ENCODE data around the gene TBC1D22A. TPM values are rescaled to one million over a fixed set of nuclear protein-coding genes. Genes with fewer than 3 reads are reported as not detected.

Gene TBC1D22A
- total RNA-seq, 2 donors from 2014 or later, result 21.0 to 27.9 TPM

DNA sequence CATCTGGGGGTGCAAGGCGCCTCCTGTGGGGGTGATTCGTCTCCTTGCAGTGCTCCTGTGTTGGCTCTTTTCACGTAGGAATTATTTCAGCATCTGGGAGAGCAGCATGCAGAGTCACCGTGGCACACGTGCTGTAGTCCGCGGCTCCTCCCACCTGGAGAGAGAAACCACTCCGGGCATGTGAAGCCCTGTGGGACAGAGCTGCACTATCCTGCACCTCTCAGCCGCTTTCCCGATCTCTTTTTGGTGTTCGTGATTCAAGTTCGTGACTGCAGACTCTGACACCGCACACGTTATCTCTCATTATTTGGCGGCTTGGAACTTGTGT, 394.6 kb downstream of the TBC1D22A start:
- TF ChIP-seq, protein P1, sequence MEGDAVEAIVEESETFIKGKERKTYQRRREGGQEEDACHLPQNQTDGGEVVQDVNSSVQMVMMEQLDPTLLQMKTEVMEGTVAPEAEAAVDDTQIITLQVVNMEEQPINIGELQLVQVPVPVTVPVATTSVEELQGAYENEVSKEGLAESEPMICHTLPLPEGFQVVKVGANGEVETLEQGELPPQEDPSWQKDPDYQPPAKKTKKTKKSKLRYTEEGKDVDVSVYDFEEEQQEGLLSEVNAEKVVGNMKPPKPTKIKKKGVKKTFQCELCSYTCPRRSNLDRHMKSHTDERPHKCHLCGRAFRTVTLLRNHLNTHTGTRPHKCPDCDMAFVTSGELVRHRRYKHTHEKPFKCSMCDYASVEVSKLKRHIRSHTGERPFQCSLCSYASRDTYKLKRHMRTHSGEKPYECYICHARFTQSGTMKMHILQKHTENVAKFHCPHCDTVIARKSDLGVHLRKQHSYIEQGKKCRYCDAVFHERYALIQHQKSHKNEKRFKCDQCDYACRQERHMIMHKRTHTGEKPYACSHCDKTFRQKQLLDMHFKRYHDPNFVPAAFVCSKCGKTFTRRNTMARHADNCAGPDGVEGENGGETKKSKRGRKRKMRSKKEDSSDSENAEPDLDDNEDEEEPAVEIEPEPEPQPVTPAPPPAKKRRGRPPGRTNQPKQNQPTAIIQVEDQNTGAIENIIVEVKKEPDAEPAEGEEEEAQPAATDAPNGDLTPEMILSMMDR (conservative IDR thresholded peaks at IDR 0.05), result no peak
- Mint-ChIP-seq H3K9me3 (no peaks in the 10 kb centered on the region), H3K36me3 (ENCODE audit: low read depth) (no peaks in the 10 kb centered on the region), H3K4me1 (no peaks in the 10 kb centered on the region), H3K27me3 (ENCODE audit: insufficient read depth) (no peaks in the 10 kb centered on the region), H3K4me3 (no peak overlapping the region), H3K27ac (no peak overlapping the region)
- H3K27me3 ChIP-seq (ENCODE audit: control insufficient read depth, insufficient read depth, low read length, poor library complexity, severe bottlenecking), result no peaks in the 10 kb centered on the region
- no peaks in the 10 kb centered on the region for H3K36me3 ChIP-seq (ENCODE audit: control insufficient read depth, insufficient read depth, low read length)
- H3K4me3 ChIP-seq (ENCODE audit: low read length), result no peak overlapping the region
- no peak for DNase-seq
- H3K9ac ChIP-seq (ENCODE audit: extremely low read depth, low read length, poor library complexity, severe bottlenecking), result no peak overlapping the region
- WGBS, 2 experiments (ENCODE audit: insufficient coverage in 1 of 2, insufficient read length in 1 of 2), result 92 to 94% methylated on average over 14 to 15 of the region's 15 CpGs
- no peaks in the 10 kb centered on the region for H3K4me1 ChIP-seq (ENCODE audit: control insufficient read depth, insufficient read depth, low read length)
- H3K9me3 ChIP-seq (ENCODE audit: control insufficient read depth, low read length), result no peaks in the 10 kb centered on the region
- no peak overlapping the region for H3K27ac ChIP-seq (ENCODE audit: low read depth, low read length)

DNA sequence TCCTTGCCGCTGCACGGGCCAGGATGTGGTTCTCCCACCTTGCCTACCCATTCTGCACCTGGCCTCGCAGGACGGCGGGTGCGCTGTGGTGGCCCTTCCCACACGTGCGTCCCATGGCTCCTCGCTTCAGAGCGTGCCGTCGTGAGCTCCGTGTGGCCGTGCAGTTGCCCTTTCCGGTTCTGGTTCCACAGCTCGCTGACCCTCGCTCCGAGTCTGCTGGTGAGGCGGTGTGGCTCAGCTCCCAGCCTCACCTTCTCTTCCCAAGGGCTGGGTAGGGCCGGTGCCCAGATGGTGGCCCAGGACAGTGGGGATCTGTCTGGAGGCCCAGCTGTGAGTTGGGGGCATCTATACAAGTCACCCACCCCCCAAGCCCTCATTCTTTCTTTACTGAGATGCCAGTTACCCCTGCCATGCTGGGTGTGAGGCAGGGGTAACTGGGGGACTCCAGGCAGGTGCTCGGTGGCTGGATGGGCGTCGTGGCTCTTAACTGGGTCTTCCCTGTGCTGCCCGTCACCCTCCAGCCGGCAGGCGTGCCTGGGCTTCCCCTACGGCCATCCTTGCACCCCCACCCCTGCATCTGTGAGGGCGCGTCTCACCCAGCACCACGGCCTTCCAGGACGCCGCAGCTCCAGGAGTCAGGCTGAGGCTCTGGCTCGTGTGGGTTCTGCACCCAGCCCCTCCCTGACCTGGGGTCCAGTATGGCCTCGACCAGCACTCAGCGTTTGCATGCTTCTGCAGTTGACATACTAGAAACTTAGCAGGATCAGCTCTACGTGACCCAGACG, 395.2 kb downstream of the TBC1D22A start:
- Histone ChIP-seq H3K9ac (ENCODE audit: extremely low read depth, low read length, poor library complexity, severe bottlenecking) (no peak overlapping the region), H3K36me3 (ENCODE audit: control insufficient read depth, insufficient read depth, low read length) (no peaks in the 10 kb centered on the region), H3K4me1 (ENCODE audit: control insufficient read depth, insufficient read depth, low read length) (no peaks in the 10 kb centered on the region), H3K9me3 (ENCODE audit: control insufficient read depth, low read length) (no peaks in the 10 kb centered on the region), H3K4me3 (ENCODE audit: low read length) (no peak overlapping the region), H3K27me3 (ENCODE audit: control insufficient read depth, insufficient read depth, low read length, poor library complexity, severe bottlenecking) (no peaks in the 10 kb centered on the region), H3K27ac (ENCODE audit: low read depth, low read length) (no peak overlapping the region)
- TF ChIP-seq, protein P1 (conservative IDR thresholded peaks at IDR 0.05), result no peak
- no peak overlapping the region for H3K27ac Mint-ChIP-seq
- H3K27me3 Mint-ChIP-seq (ENCODE audit: insufficient read depth), result no peaks in the 10 kb centered on the region
- H3K9me3 Mint-ChIP-seq, result no peaks in the 10 kb centered on the region
- no peaks in the 10 kb centered on the region for H3K36me3 Mint-ChIP-seq (ENCODE audit: low read depth)
- DNase-seq, result no peak
- no peak overlapping the region for H3K4me3 Mint-ChIP-seq
- WGBS, 2 experiments (ENCODE audit: insufficient coverage in 1 of 2, insufficient read length in 1 of 2), result 96% methylated on average over 32 to 37 of the region's 37 CpGs
- H3K4me1 Mint-ChIP-seq, result no peaks in the 10 kb centered on the region

DNA sequence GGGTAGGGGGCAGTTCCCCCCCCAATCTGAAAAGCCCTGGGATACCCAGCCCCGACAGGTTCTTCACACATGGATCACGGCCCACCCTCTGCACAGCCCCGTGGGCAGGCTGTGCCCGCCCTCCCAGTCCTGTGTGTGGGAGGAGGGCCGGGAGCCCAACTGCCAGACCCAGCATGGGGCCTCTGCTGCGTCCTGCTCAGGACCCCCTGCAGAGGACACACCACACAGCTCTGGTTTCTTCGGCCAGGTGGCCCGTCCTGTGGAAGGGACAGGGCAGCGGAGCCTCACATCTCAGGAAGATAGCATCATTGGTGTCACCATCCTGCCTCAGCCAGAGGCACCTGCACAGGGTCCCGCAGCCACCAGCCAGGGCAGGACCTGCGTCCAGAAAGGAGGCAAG, 396.0 kb downstream of the TBC1D22A start:
- H3K36me3 ChIP-seq (ENCODE audit: control insufficient read depth, insufficient read depth, low read length), result no peaks in the 10 kb centered on the region
- no peak overlapping the region for H3K27ac ChIP-seq (ENCODE audit: low read depth, low read length)
- Mint-ChIP-seq H3K4me1 (no peaks in the 10 kb centered on the region), H3K9me3 (no peaks in the 10 kb centered on the region), H3K36me3 (ENCODE audit: low read depth) (no peaks in the 10 kb centered on the region), H3K27ac (no peak overlapping the region), H3K27me3 (ENCODE audit: insufficient read depth) (no peaks in the 10 kb centered on the region), H3K4me3 (no peak overlapping the region)
- H3K4me1 ChIP-seq (ENCODE audit: control insufficient read depth, insufficient read depth, low read length), result no peaks in the 10 kb centered on the region
- H3K9ac ChIP-seq (ENCODE audit: extremely low read depth, low read length, poor library complexity, severe bottlenecking), result no peak overlapping the region
- H3K4me3 ChIP-seq (ENCODE audit: low read length), result no peak overlapping the region
- WGBS, 2 experiments (ENCODE audit: insufficient coverage in 1 of 2, insufficient read length in 1 of 2), result 89% methylated on average over 4 to 11 of the region's 11 CpGs
- H3K9me3 ChIP-seq (ENCODE audit: control insufficient read depth, low read length), result no peaks in the 10 kb centered on the region
- TF ChIP-seq, protein P1 (conservative IDR thresholded peaks at IDR 0.05), result no peak
- no peaks in the 10 kb centered on the region for H3K27me3 ChIP-seq (ENCODE audit: control insufficient read depth, insufficient read depth, low read length, poor library complexity, severe bottlenecking)
- no peak for DNase-seq

Measured in endodermal cell (in vitro differentiated cells).